ENCODE results near the gene NABP1.

- no peak for TF ChIP-seq CTCF (conservative IDR thresholded peaks at IDR 0.05)
- TF ChIP-seq EZH2 (IDR thresholded peaks at IDR 0.05; ENCODE audit: low read depth) = no peak
These were observed 27.1 kb downstream of the NABP1 start for GRCh38 chr2:191705084-191705483.
